Measurements from ENCODE around the gene COL25A1.

DNA sequence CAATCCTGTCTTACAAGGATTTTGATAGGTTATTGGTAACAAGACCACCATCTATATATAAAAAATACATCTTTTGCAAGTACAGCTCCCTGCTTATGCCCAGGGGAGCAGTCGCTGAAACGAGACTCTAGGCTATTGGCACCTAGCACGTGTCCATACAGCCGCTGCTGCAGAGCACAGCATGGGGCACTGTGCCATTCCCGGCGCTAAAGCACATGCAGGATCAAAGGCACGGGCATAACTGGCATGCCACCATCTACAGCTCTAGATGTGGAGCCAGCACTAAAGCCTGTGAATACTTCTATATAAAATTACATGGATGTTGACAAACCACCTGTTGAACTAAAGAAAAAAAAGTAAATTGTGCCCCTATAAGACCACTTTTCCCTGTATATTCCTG is 144.8 kb downstream of the COL25A1 start:
- TF ChIP-seq, protein P1, sequence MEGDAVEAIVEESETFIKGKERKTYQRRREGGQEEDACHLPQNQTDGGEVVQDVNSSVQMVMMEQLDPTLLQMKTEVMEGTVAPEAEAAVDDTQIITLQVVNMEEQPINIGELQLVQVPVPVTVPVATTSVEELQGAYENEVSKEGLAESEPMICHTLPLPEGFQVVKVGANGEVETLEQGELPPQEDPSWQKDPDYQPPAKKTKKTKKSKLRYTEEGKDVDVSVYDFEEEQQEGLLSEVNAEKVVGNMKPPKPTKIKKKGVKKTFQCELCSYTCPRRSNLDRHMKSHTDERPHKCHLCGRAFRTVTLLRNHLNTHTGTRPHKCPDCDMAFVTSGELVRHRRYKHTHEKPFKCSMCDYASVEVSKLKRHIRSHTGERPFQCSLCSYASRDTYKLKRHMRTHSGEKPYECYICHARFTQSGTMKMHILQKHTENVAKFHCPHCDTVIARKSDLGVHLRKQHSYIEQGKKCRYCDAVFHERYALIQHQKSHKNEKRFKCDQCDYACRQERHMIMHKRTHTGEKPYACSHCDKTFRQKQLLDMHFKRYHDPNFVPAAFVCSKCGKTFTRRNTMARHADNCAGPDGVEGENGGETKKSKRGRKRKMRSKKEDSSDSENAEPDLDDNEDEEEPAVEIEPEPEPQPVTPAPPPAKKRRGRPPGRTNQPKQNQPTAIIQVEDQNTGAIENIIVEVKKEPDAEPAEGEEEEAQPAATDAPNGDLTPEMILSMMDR (IDR thresholded peaks at IDR 0.05) = no peak
- TF ChIP-seq POLR2AphosphoS5 (IDR thresholded peaks at IDR 0.05; ENCODE audit: low read depth, low read length) (no peak), TCF7L2 (IDR thresholded peaks at IDR 0.05; ENCODE audit: low read depth, low read length) (no peak)
- TF ChIP-seq, protein P2, sequence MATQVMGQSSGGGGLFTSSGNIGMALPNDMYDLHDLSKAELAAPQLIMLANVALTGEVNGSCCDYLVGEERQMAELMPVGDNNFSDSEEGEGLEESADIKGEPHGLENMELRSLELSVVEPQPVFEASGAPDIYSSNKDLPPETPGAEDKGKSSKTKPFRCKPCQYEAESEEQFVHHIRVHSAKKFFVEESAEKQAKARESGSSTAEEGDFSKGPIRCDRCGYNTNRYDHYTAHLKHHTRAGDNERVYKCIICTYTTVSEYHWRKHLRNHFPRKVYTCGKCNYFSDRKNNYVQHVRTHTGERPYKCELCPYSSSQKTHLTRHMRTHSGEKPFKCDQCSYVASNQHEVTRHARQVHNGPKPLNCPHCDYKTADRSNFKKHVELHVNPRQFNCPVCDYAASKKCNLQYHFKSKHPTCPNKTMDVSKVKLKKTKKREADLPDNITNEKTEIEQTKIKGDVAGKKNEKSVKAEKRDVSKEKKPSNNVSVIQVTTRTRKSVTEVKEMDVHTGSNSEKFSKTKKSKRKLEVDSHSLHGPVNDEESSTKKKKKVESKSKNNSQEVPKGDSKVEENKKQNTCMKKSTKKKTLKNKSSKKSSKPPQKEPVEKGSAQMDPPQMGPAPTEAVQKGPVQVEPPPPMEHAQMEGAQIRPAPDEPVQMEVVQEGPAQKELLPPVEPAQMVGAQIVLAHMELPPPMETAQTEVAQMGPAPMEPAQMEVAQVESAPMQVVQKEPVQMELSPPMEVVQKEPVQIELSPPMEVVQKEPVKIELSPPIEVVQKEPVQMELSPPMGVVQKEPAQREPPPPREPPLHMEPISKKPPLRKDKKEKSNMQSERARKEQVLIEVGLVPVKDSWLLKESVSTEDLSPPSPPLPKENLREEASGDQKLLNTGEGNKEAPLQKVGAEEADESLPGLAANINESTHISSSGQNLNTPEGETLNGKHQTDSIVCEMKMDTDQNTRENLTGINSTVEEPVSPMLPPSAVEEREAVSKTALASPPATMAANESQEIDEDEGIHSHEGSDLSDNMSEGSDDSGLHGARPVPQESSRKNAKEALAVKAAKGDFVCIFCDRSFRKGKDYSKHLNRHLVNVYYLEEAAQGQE (IDR thresholded peaks at IDR 0.05; ENCODE audit: insufficient read depth in 1 of 2, low read depth in 2 of 2, low read length in 1 of 2) = no peak

Data from Panc1 (cell line).